ENCODE measurements around the gene NSL1.

Gene NSL1

DNA sequence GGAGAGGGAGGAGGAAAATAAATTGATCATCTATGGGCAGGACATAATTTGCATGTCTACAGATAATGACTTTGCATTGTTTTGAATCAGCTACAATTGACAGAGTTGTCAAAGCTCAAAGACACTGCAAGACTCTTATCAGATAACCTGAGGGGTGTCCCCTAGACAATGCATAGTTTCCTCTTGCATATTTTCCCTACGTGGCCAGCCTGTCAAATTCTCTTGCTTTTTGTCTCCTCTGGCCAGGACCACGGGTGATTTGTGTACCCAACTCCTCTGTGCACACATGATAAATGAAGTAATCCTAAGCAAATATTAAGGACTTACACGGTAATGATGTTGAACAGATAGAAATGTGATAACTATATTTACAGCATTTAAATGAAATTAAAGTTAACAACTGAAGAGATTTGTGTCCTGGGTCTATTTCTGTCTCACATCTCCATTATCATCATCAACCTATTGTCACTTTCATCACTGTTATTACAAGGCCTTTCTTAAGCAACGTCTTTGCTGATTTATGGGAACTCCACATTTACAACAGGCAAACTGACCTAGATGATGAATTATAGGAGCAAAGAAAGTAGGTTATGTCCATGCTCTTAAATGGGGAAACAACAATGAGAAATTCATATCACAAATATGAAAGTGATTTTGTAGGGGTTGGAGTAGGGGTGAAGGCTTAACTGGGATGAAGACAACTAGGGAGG lies 110.7 kb downstream of the NSL1 start:
- no peak for DNase-seq

GRCh38 chr1:212678456-212679410 lies 112.8 kb downstream of the NSL1 start:
- peak; percentile 73 for DNase-seq

DNA sequence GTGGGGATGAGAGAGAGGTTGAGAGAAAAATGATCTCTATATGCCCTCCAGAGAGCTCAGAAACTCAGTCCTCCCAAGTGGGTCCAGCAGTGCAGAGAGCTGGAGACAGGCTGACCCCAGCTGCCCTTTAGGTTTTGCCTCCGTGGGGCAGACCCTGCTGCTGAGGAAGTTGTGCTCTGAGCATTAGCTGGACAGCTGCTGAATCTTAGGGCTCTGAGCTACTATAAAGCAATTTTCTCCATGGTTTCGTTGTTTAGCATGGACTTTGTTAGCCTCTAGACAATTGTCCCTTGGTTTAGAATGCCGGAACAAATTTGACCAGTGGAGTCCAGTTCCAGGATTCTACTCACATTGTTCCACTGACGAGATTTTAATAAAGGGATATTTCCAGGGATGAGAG lies 114.0 kb downstream of the NSL1 start:
- DNase-seq, result no peak

GRCh38 chr1:212677136-212677535 lies 114.4 kb downstream of the NSL1 start:
- DNase-seq, result peak; percentile 43

Data from activated CD8-positive, alpha-beta memory T cell treated with anti-CD3 and anti-CD28 coated beads, Interleukin-2, amount 50 U/mL, for 48 hours (primary cell).